Natural killer cell (primary cell): ENCODE measurements around the gene DHTKD1. TPM values are rescaled to one million over a fixed set of nuclear protein-coding genes. Genes with fewer than 3 reads are reported as not detected.

Experiments used
- ATAC-seq, 3 donors: fragments of 150-1000 bp in 2 of 3; fragments of 200-7000 bp in 1 of 3; cut with Tn5 transposase; 1 replicate in 1 of 3; 2 replicates in 2 of 3; pipeline ENCODE4 v1.10.0; 2021; ENCODE audit warnings: mild to moderate bottlenecking in 2 of 3, moderate library complexity in 2 of 3
- DNase-seq, 2 donors: peaks; one replicate each; pipeline versions ENCODE4 v3.0.0 to v3.0.0-alpha.2; 2013 to 2021; ENCODE audit warnings: mixed read lengths in 1 of 2
- H3K27ac ChIP-seq: one replicate; pipeline ENCODE4 v1.5.1; 2013; ENCODE audit warnings: mild to moderate bottlenecking, low read length
- H3K27me3 ChIP-seq: one replicate; pipeline ENCODE4 v1.6.1; 2013; ENCODE audit warnings: low read length; ENCODE audit not compliant: control insufficient read depth, insufficient read depth
- H3K36me3 ChIP-seq: one replicate; pipeline ENCODE4 v1.6.1; 2013; ENCODE audit warnings: low read length; ENCODE audit not compliant: control insufficient read depth, insufficient read depth
- H3K4me1 ChIP-seq: one replicate; pipeline ENCODE4 v1.6.1; 2013; ENCODE audit warnings: low read length; ENCODE audit not compliant: control insufficient read depth, insufficient read depth
- H3K4me3 ChIP-seq: one replicate; pipeline ENCODE4 v1.5.1; 2013; ENCODE audit warnings: low read length
- H3K9me3 ChIP-seq: one replicate; pipeline ENCODE4 v1.6.1; 2013; ENCODE audit warnings: low read length; ENCODE audit not compliant: control insufficient read depth, insufficient read depth
- H3K27ac Mint-ChIP-seq, 2 donors: one replicate each; pipeline ENCODE4 v1.8.0; 2022; ENCODE audit warnings: mild to moderate bottlenecking in 2 of 2, mixed read lengths in 2 of 2, moderate library complexity in 1 of 2
- H3K27me3 Mint-ChIP-seq, 2 donors: one replicate each; pipeline ENCODE4 v1.8.0; 2022; ENCODE audit warnings: low read depth in 2 of 2, mixed read lengths in 2 of 2
- H3K36me3 Mint-ChIP-seq: one replicate; pipeline ENCODE4 v1.8.0; 2022; ENCODE audit warnings: mixed read lengths
- H3K4me1 Mint-ChIP-seq, 2 donors: one replicate each; pipeline ENCODE4 v1.8.0; 2022; ENCODE audit warnings: mixed read lengths in 2 of 2
- H3K4me3 Mint-ChIP-seq: one replicate; pipeline ENCODE4 v1.8.0; 2022; ENCODE audit warnings: mild to moderate bottlenecking, moderate library complexity, mixed read lengths
- H3K9me3 Mint-ChIP-seq, 2 donors: one replicate each; pipeline ENCODE4 v1.8.0; 2022; ENCODE audit warnings: mixed read lengths in 2 of 2
- CTCF ChIP-seq: fragments of 200-600 bp; IDR thresholded peaks from one replicate; pipeline ENCODE4 v1.8.0; 2022; ENCODE audit warnings: antibody characterized with exemption
- WGBS: methylation state at CpG from one replicate; pipeline ENCODE4 v1.1.7; 2013; ENCODE audit warnings: missing lambda C conversion rate; ENCODE audit not compliant: insufficient coverage; 5-methylcytosine and 5-hydroxymethylcytosine counted together
- intact Hi-C: fragments of 100-400 bp; cut with micrococcal nuclease; formaldehyde crosslinking; loops from one replicate; pipeline ENCODE4 v1.14.2; 2022
- total RNA-seq, 4 donors: library from RNA; stranded (reverse); fragments of 120-200 nt in 1 of 4; gene quantifications; one replicate each; pipeline versions ENCODE4 v1.2.3 to v1.2.4, GENCODE V29; 2013 to 2022

Gene DHTKD1
- total RNA-seq, 3 donors from 2014 or later (not counting 1 experiment from before 2014, with no cell fraction given), result 14.4 to 17.3 (median 14.8) TPM

- no peaks in the 10 kb centered on the region for H3K27me3 Mint-ChIP-seq
- H3K4me1 Mint-ChIP-seq, result peaks cover 12 to 16% of the 10 kb centered on the region in 2 donors
- intact Hi-C loops, result no loop called here
- Histone ChIP-seq H3K27ac (no peak overlapping the region), H3K4me3 (no peak overlapping the region), H3K27me3 (no peaks in the 10 kb centered on the region), H3K9me3 (no peaks in the 10 kb centered on the region), H3K36me3 (no peaks in the 10 kb centered on the region), H3K4me1 (peaks cover 8% of the 10 kb centered on the region)
- TF ChIP-seq CTCF, result no peak
- no peak overlapping the region for H3K4me3 Mint-ChIP-seq
- H3K9me3 Mint-ChIP-seq, result no peaks in the 10 kb centered on the region
- H3K27ac Mint-ChIP-seq, result no peak overlapping the region
- no peaks in the 10 kb centered on the region for H3K36me3 Mint-ChIP-seq
- DNase-seq (no peak), ATAC-seq (no peak)
- WGBS, result 92% methylated on average over 4 of the region's 4 CpGs
Measured at GRCh38 chr10:12073526-12073925, 4.8 kb downstream of the DHTKD1 start.

- Histone ChIP-seq H3K9me3 (no peaks in the 10 kb centered on the region), H3K27ac (peak overlapping the region; percentile 69), H3K4me1 (no peaks in the 10 kb centered on the region), H3K36me3 (peaks cover 4% of the 10 kb centered on the region), H3K4me3 (no peak overlapping the region), H3K27me3 (no peaks in the 10 kb centered on the region)
- no peak for DNase-seq
- WGBS, result 56% methylated on average over 8 of the region's 9 CpGs
- H3K27me3 Mint-ChIP-seq, result no peaks in the 10 kb centered on the region
- H3K9me3 Mint-ChIP-seq, result no peaks in the 10 kb centered on the region
- ATAC-seq, result no peak
- no peak overlapping the region for H3K27ac Mint-ChIP-seq
- H3K4me1 Mint-ChIP-seq, result peaks cover 0 to 4% of the 10 kb centered on the region in 2 donors
- H3K4me3 Mint-ChIP-seq, result no peak overlapping the region
- H3K36me3 Mint-ChIP-seq, result no peaks in the 10 kb centered on the region
- intact Hi-C loops, result no loop called here
- no peak for TF ChIP-seq CTCF
Measured at GRCh38 chr10:12077580-12078180, 8.9 kb downstream of the DHTKD1 start.

GRCh38 chr10:12081470-12081869 lies 12.7 kb downstream of the DHTKD1 start:
- H3K4me1 ChIP-seq, result no peaks in the 10 kb centered on the region
- Mint-ChIP-seq H3K27me3 (no peaks in the 10 kb centered on the region), H3K36me3 (no peaks in the 10 kb centered on the region), H3K4me1 (peaks cover 0 to 4% of the 10 kb centered on the region in 2 donors), H3K9me3 (no peaks in the 10 kb centered on the region), H3K27ac (no peak overlapping the region), H3K4me3 (no peak overlapping the region)
- no peak overlapping the region for H3K4me3 ChIP-seq
- intact Hi-C loops, result no loop called here
- WGBS, result 97% methylated on average over 8 of the region's 8 CpGs
- ATAC-seq (no peak), DNase-seq (no peak)
- no peaks in the 10 kb centered on the region for H3K27me3 ChIP-seq
- no peaks in the 10 kb centered on the region for H3K9me3 ChIP-seq
- no peak for TF ChIP-seq CTCF
- no peak overlapping the region for H3K27ac ChIP-seq
- peaks cover 14% of the 10 kb centered on the region for H3K36me3 ChIP-seq
